Activated CD4-positive, alpha-beta T cell treated with anti-CD3 and anti-CD28 coated beads, Interleukin-2, amount 50 U/mL, for 1 hour (primary cell): ENCODE data around the gene PRR15.
"Not testable (repeated sequence)": the region's sequence is repeated elsewhere in the genome, so short reads cannot be mapped to it uniquely, and the experiment has no call there.

Experiments
- DNase-seq: peaks from one replicate; pipeline ENCODE4 v3.0.0-alpha.2; 2020

PRR15 gene

GRCh38 chr7:29563590-29564495 is at the start of gene PRR15:
PRR15 (plus strand) TSS chr7:29563835; CDS start chr7:29566330, 2,495 bp downstream.
- no peak for DNase-seq

GRCh38 chr7:29516491-29516890 is 47.1 kb upstream of the PRR15 start:
- no peak for DNase-seq

GRCh38 chr7:29518616-29519015 is 45.0 kb upstream of the PRR15 start:
- no peak for DNase-seq

GRCh38 chr7:29523728-29524127 is 39.9 kb upstream of the PRR15 start:
- no peak for DNase-seq

GRCh38 chr7:29527505-29528108 is 36.0 kb upstream of the PRR15 start:
- DNase-seq, result no peak

- not testable (repeated sequence) for DNase-seq
Measured at GRCh38 chr7:29528526-29528925, 35.1 kb upstream of the PRR15 start.

GRCh38 chr7:29538389-29538788 is 25.2 kb upstream of the PRR15 start:
- DNase-seq, result no peak

- DNase-seq, result no peak
Measured at GRCh38 chr7:29539471-29539870, 24.2 kb upstream of the PRR15 start.

- no peak for DNase-seq
Measured at GRCh38 chr7:29547421-29547820, 16.2 kb upstream of the PRR15 start.

GRCh38 chr7:29548823-29549222 is 14.8 kb upstream of the PRR15 start:
- DNase-seq, result no peak

- DNase-seq, result no peak
Measured at GRCh38 chr7:29552392-29552791, 11.2 kb upstream of the PRR15 start.

GRCh38 chr7:29555061-29555460 is 8.6 kb upstream of the PRR15 start:
- DNase-seq, result no peak

- DNase-seq, result no peak
Measured at GRCh38 chr7:29556405-29557195, 7.0 kb upstream of the PRR15 start.

- no peak for DNase-seq
Measured at GRCh38 chr7:29557954-29558353, 5.7 kb upstream of the PRR15 start.

GRCh38 chr7:29561271-29561670 is 2.4 kb upstream of the PRR15 start:
- DNase-seq, result no peak

GRCh38 chr7:29562307-29562706 is 1.3 kb upstream of the PRR15 start:
- DNase-seq, result no peak

GRCh38 chr7:29564496-29565223 is 1.0 kb downstream of the PRR15 start:
- no peak for DNase-seq

GRCh38 chr7:29565224-29565630 is 1.6 kb downstream of the PRR15 start:
- DNase-seq, result no peak

GRCh38 chr7:29565634-29565981 is 2.0 kb downstream of the PRR15 start:
- no peak for DNase-seq

- DNase-seq, result no peak
Measured at GRCh38 chr7:29565982-29566746, 2.5 kb downstream of the PRR15 start.

GRCh38 chr7:29567174-29567573 is 3.5 kb downstream of the PRR15 start:
- DNase-seq, result no peak

- no peak for DNase-seq
Measured at GRCh38 chr7:29569648-29570047, 6.0 kb downstream of the PRR15 start.
